HG02763 (cell line): ENCODE data around the gene GLS.

Experiments
- ATAC-seq: cut with Tn5 transposase; IDR thresholded peaks from one replicate; pipeline ENCODE4 v1.9.1; 2021; ENCODE audit warnings: mild to moderate bottlenecking, moderate library complexity; ENCODE audit not compliant: unreplicated experiment

The GLS gene

DNA sequence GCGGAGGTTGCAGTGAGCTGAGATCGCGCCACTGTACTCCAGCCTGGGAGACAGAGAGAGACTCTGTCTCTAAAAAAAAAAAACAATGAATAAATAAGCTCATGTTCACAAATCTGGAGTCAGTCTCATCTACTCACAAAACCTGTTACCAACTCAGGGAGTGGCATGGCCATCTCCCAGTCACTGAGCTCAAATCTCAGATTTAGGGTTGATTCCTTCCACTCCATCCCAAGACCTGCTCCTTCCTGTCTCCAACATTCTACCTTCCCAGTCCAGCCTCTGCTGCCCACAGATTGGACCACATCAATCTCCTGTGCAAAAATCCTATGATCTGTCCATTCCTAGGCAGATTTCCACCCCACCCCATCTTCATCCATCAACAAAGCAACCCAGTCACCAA is 131.7 kb downstream of the GLS start:
- no peak for ATAC-seq

GRCh38 chr2:191012845-191013681 is 132.4 kb downstream of the GLS start:
- ATAC-seq: no peak

GRCh38 chr2:191013682-191013931 is 133.0 kb downstream of the GLS start:
- ATAC-seq: no peak

GRCh38 chr2:191013932-191014652 is 133.5 kb downstream of the GLS start, which contains the start of gene STAT1:
Gene STAT1, minus strand, starts transcription at chr2:191014171. Its CDS starts 4,168 bp downstream, at chr2:191010003.
- ATAC-seq: peak; percentile 84

DNA sequence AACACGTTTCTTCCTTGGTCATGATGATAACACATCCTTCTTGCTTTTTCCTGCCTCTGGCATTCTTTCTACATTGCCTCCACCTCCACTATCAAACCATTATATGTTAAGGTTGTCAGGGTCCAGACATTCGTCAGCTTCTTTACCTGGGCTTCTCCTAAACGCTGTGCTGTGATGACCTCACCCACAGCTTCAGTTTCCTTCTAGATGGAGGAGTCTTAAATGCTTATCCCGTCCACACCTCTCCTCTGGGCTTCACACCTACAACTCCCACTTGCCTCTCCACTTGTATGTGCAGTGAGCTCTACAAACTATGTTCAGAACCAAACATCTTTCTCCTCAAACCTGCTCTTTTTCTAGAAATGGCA is 134.0 kb downstream of the GLS start:
- no peak for ATAC-seq
